Hepatocyte (in vitro differentiated cells): ENCODE results near the gene PIK3R5.

Source experiments
- EZH2 ChIP-seq: fragments of 200-600 bp; sonication (generic); IDR thresholded peaks from 2 replicates; pipeline ENCODE4 v1.6.1; 2016; ENCODE audit warnings: antibody characterized with exemption, mild to moderate bottlenecking, borderline replicate concordance
- EZH2phosphoT487 ChIP-seq: fragments of 200-600 bp; sonication (generic); IDR thresholded peaks from one replicate; pipeline ENCODE4 v1.6.1; 2018; ENCODE audit warnings: antibody characterized with exemption, mild to moderate bottlenecking, low read depth, moderate library complexity; ENCODE audit not compliant: unreplicated experiment, severe bottlenecking
- TF ChIP-seq, protein P1 (sequence below): fragments of 200-600 bp; sonication (generic); IDR thresholded peaks from 2 replicates; pipeline ENCODE4 v1.5.1; 2016; ENCODE audit warnings: antibody characterized with exemption, mild to moderate bottlenecking; ENCODE audit not compliant: poor library complexity

DNA sequence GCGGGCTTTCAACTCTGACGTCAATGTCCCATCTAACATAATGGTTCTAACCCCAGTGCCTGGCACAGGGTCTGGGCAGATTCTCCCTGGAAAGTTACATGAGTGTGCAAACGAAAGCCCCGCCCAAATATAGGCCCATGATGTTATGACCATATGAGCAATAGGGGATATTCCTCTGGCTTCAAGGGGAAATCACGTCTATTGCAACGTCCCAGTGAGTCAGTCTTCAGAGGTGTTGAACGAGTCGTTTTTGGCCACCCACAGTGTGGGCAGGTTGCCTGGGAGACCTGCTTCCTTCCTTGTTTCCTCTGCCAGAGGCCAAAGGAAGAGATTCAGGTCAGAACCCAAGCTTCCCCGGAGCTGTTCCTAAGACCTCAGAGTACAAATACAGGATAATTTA, 30.3 kb downstream of the PIK3R5 start:
- TF ChIP-seq, protein P1, sequence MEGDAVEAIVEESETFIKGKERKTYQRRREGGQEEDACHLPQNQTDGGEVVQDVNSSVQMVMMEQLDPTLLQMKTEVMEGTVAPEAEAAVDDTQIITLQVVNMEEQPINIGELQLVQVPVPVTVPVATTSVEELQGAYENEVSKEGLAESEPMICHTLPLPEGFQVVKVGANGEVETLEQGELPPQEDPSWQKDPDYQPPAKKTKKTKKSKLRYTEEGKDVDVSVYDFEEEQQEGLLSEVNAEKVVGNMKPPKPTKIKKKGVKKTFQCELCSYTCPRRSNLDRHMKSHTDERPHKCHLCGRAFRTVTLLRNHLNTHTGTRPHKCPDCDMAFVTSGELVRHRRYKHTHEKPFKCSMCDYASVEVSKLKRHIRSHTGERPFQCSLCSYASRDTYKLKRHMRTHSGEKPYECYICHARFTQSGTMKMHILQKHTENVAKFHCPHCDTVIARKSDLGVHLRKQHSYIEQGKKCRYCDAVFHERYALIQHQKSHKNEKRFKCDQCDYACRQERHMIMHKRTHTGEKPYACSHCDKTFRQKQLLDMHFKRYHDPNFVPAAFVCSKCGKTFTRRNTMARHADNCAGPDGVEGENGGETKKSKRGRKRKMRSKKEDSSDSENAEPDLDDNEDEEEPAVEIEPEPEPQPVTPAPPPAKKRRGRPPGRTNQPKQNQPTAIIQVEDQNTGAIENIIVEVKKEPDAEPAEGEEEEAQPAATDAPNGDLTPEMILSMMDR: no peak
- TF ChIP-seq EZH2phosphoT487 (no peak), EZH2 (no peak)
